OCI-LY3 (cell line): ENCODE measurements around the gene ADARB2.

Experiments
- CTCF ChIP-seq: fragments of 200-600, 300-600 bp; sonication (generic); IDR thresholded peaks from 2 replicates; pipeline ENCODE4 v1.5.1; 2014; ENCODE audit warnings: antibody characterized with exemption, low read length, low read depth
- EZH2phosphoT487 ChIP-seq: fragments of 200-600 bp; shearing (Covaris generic); IDR thresholded peaks from 2 replicates; pipeline ENCODE4 v1.6.1; 2018; ENCODE audit warnings: antibody characterized with exemption, mixed run types, low read depth

DNA sequence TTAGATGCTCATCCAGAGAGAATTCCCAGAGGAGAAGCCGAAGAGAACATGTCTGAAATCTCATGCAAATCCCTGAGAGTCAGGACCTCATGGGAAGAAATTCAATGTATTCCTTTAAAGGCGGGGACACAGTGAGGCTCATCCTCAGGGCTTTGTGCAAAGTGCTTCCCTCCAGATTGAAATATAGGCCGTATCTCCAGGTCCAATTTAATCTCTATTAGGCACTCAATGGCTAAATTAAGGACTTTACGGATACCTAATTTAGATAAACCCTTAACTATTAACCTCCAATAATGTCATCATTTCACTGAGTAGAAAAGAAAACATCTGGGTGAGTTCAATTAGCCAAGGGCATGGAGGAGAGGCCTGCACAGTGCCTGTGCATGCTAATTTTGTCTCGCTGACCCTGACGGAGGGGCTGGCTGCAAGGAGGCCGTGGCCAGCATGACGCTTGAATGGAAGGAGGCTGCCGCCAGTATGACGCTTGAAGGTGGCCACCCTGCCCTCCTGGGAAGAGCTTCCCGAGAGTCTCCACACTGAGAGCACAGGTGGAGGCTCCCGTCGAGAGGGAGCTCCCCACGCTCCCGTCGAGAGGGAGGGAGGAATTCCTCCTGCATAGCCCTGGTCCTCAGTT is 287.6 kb downstream of the ADARB2 start:
- TF ChIP-seq CTCF: no peak
- TF ChIP-seq EZH2phosphoT487: no peak
